ENCODE results near the gene MRPL40.

Gene MRPL40

GRCh38 chr22:19455585-19456370 is 23.4 kb downstream of the MRPL40 start:
- no peaks in the 10 kb centered on the region for H3K9me3 ChIP-seq (replicated peaks; ENCODE audit: insufficient read depth, low read length)
- H3F3A ChIP-seq (ENCODE audit: insufficient read depth, low read length), result 0 out of 2 replicates have a peak, but pooled peaks cover 4% of the 10 kb centered on the region
- no peak overlapping the region for H3K4me2 ChIP-seq (ENCODE audit: low read depth, low read length)
- no peak for TF ChIP-seq EZH2phosphoT487 (IDR thresholded peaks at IDR 0.05; ENCODE audit: low read length)
- no peak for TF ChIP-seq CTCF (IDR thresholded peaks at IDR 0.05; ENCODE audit: low read length)
- no peak for TF ChIP-seq EZH2 (optimal IDR thresholded peaks at IDR 0.05; ENCODE audit: low read depth, low read length)
- H4K20me1 ChIP-seq (ENCODE audit: insufficient read depth, low read length), result no peaks in the 10 kb centered on the region
- H3K4me1 ChIP-seq (ENCODE audit: low read length), result no peaks in the 10 kb centered on the region
- no peaks in the 10 kb centered on the region for H3K9me2 ChIP-seq (replicated peaks; ENCODE audit: insufficient read depth, low read length)
- no peak overlapping the region for H3K9ac ChIP-seq (ENCODE audit: low read length)
- H3K27me3 ChIP-seq (replicated peaks; ENCODE audit: insufficient read depth, low read length), result no peaks in the 10 kb centered on the region
- H3K27ac ChIP-seq (ENCODE audit: low read length), result no peak overlapping the region
- H3K4me3 ChIP-seq (ENCODE audit: low read length), result no peak overlapping the region
- peaks cover 6% of the 10 kb centered on the region; the same call in 1 of the 2 replicates for H3K36me3 ChIP-seq (replicated peaks; ENCODE audit: insufficient read depth, low read length)
- no peak for DNase-seq
- H3K79me2 ChIP-seq (ENCODE audit: low read length), result no peaks in the 10 kb centered on the region
- H2AFZ ChIP-seq (ENCODE audit: low read length), result no peak overlapping the region

- H3K79me2 ChIP-seq (ENCODE audit: low read length), result no peaks in the 10 kb centered on the region
- H2AFZ ChIP-seq (ENCODE audit: low read length), result no peak overlapping the region
- TF ChIP-seq EZH2phosphoT487 (IDR thresholded peaks at IDR 0.05; ENCODE audit: low read length) (no peak), CTCF (IDR thresholded peaks at IDR 0.05; ENCODE audit: low read length) (no peak), EZH2 (optimal IDR thresholded peaks at IDR 0.05; ENCODE audit: low read depth, low read length) (no peak)
- peaks cover 6% of the 10 kb centered on the region; the same call in 1 of the 2 replicates for H3K36me3 ChIP-seq (replicated peaks; ENCODE audit: insufficient read depth, low read length)
- no peak overlapping the region for H3K4me3 ChIP-seq (ENCODE audit: low read length)
- no peaks in the 10 kb centered on the region for H3K4me1 ChIP-seq (ENCODE audit: low read length)
- no peak overlapping the region for H3K4me2 ChIP-seq (ENCODE audit: low read depth, low read length)
- H3K27me3 ChIP-seq (replicated peaks; ENCODE audit: insufficient read depth, low read length), result no peaks in the 10 kb centered on the region
- DNase-seq, result no peak
- no peak overlapping the region for H3K9ac ChIP-seq (ENCODE audit: low read length)
- H3F3A ChIP-seq (ENCODE audit: insufficient read depth, low read length), result 0 out of 2 replicates have a peak, but pooled peaks cover 4% of the 10 kb centered on the region
- no peak overlapping the region for H3K27ac ChIP-seq (ENCODE audit: low read length)
- no peaks in the 10 kb centered on the region for H4K20me1 ChIP-seq (ENCODE audit: insufficient read depth, low read length)
- no peaks in the 10 kb centered on the region for H3K9me3 ChIP-seq (replicated peaks; ENCODE audit: insufficient read depth, low read length)
- no peaks in the 10 kb centered on the region for H3K9me2 ChIP-seq (replicated peaks; ENCODE audit: insufficient read depth, low read length)
Measured at GRCh38 chr22:19456541-19456940, 24.2 kb downstream of the MRPL40 start.

- Histone ChIP-seq H3K9me2 (replicated peaks; ENCODE audit: insufficient read depth, low read length) (no peaks in the 10 kb centered on the region), H3K4me1 (ENCODE audit: low read length) (no peaks in the 10 kb centered on the region), H3K9ac (ENCODE audit: low read length) (no peak overlapping the region), H3K27me3 (replicated peaks; ENCODE audit: insufficient read depth, low read length) (no peaks in the 10 kb centered on the region), H3K4me3 (ENCODE audit: low read length) (no peak overlapping the region), H3K36me3 (replicated peaks; ENCODE audit: insufficient read depth, low read length) (peaks cover 6% of the 10 kb centered on the region; the same call in 1 of the 2 replicates), H3F3A (ENCODE audit: insufficient read depth, low read length) (no peaks in the 10 kb centered on the region), H4K20me1 (ENCODE audit: insufficient read depth, low read length) (no peaks in the 10 kb centered on the region), H3K9me3 (replicated peaks; ENCODE audit: insufficient read depth, low read length) (no peaks in the 10 kb centered on the region), H3K27ac (ENCODE audit: low read length) (no peak overlapping the region), H2AFZ (ENCODE audit: low read length) (no peak overlapping the region), H3K79me2 (ENCODE audit: low read length) (no peaks in the 10 kb centered on the region), H3K4me2 (ENCODE audit: low read depth, low read length) (no peak overlapping the region)
- TF ChIP-seq CTCF (IDR thresholded peaks at IDR 0.05; ENCODE audit: low read length), result no peak
- DNase-seq, result no peak
Measured at GRCh38 chr22:19457828-19458428, 25.6 kb downstream of the MRPL40 start.

Data from MM.1S (cell line).